GM19099 (cell line): ENCODE data around the gene ALG14.
A peak's percentile ranks its signal among the peaks of the same experiment; 100 is the strongest.

ENCODE experiments used
- POLR2A ChIP-seq: IDR thresholded peaks from 3 replicates; pipeline ENCODE4 v1.6.1; 2011; ENCODE audit warnings: low read depth; ENCODE audit not compliant: insufficient read length; ENCODE audit errors: extremely low read depth

The ALG14 gene

DNA sequence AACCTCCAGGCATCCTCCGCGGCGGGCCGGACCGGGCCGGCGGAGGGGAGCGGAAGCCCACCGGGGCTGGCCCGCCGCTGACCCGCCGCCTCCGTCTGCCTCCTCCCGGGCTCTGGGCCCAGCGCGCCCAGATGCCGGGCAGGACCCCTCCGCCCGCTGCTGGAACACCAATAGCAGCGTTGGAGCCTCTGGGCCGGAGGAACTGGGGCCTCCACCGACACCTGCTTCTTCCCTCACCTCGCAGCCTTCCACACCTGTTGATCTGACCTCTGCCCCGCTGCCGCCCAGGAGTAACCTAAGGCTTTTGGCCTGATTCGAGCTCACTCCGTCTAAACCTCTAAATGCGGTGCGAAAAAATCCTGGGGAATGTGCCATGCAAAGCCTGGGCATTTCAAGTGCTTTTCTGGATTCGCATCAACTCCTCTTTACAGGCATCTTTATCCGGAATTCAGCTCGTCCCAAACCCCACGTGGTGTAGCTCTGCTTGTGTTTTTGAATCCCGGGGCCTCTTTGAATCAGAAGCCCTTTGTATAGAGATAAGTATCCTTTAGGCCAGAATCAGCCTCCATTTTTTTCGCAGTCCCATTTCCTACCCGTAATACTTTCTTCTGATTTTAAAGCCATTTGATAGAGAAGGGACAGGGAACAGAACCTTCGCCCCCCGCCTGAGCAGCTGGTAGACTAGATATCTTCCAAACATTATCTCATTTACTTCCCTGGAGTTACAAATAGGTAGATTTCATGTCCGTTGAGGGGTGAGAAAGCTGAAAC is 145.2 kb downstream of the ALG14 start:
- TF ChIP-seq POLR2A = no peak

- peak; percentile 92 for TF ChIP-seq POLR2A
Measured at GRCh38 chr1:94926915-94927404, 145.8 kb downstream of the ALG14 start, which contains the start of gene CNN3. Gene CNN3, minus strand, starts transcription at chr1:94927110. Its CDS starts 216 bp downstream, at chr1:94926894.

DNA sequence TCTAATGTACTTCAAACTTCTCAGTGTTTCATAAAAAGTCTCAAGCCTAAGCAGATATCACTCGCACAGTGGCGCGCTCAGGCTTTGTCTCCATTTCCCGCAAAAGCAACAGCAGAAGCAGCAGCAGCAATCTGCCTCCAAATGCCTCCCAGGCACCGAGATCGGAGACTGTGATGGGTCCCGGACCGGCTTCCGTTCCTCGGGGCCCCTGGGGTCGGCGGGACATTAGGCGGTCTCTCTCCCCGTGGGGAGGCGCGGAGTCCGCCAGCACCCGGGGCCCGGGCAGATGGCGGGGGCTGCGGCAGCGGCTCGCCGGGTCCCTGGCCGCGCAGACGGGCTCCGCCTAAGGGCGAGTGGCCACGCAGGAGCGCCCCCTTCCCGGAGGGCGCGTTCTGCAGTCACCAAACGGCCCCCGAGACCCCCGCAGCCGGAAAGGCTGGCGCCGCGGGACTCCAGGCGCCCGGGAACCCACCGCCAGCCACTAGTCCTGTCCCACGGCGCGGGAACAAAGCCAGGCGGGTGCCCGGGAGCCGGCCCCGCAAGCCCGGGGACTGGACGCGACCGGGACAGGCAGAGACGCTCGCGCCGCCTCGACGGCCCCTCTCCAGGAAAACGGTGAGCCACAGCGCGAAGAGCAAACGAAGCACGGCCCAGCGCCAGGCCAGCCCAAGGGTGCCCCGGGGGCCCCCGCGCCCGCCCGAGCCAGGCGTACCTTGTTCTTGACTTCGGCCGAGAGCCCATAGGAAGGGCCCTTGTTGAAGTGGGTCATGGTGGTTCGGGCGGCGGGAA is 146.4 kb downstream of the ALG14 start:
- TF ChIP-seq POLR2A = no peak

DNA sequence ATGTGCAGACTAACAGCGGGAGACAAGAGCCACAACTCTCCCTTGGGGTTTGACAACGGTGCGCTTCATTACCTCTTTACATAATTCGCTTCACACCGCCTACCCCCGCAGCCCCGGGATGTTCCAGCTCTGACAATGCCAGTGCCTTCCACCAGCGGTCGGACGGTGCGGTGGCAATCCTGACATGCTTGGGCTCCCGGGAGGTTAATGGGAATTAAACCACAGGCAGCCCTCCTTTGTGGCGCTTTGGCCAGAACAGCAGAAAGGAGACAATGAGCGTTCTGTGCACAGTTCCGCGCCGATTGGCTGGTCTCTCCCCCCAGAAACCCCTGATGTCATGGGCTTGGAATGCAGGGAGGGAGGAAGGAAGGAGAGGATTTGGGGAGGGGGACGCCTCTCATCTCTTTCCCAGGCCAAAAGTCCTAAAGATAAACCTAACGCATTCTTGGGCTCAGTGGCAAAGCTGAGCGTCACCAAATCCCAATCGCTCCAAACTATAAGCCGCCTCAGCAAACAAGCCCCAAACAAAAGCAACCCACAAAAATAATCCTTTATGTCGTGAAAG is 147.1 kb downstream of the ALG14 start:
- TF ChIP-seq POLR2A = no peak

DNA sequence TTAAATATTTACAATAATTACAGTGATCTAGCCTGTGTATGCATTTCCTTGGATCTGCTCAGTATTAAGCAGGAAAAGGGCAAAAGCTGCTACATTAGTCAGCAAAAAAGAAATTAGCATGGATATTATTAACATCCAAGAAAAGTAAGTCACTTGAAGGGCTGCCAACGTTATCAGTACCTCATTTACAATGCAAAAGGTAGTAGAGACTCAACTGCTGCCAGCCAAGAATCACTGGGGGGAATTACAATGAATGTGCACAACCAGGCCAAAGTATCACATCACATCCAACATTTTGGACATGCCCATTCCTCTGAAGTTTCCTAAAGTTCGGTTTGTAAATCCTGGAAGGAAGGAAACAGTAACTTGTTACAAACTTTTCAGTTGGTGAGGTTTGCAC is 147.7 kb downstream of the ALG14 start:
- no peak for TF ChIP-seq POLR2A
